Sigmoid colon (tissue), 4 donors: ENCODE measurements around the gene PZP.

Source experiments
- EP300 ChIP-seq, 4 donors: sonication (generic); formaldehyde crosslinking; IDR thresholded peaks; one replicate each; pipeline ENCODE4 v1.6.1; 2017; ENCODE audit warnings: antibody characterized with exemption in 4 of 4
- POLR2A ChIP-seq, 2 donors: fragments of 450-650 bp; IDR thresholded peaks; one replicate each; pipeline ENCODE4 v1.6.1; 2016; ENCODE audit warnings: antibody characterized with exemption in 2 of 2, mild to moderate bottlenecking in 2 of 2, moderate library complexity in 2 of 2
- POLR2AphosphoS5 ChIP-seq, 4 donors: sonication (generic); formaldehyde crosslinking; IDR thresholded peaks; one replicate each; pipeline ENCODE4 v1.6.1; 2017; ENCODE audit warnings: antibody characterized with exemption in 4 of 4
- TF ChIP-seq, protein P1 (sequence below), 4 experiments: fragments of 450-650 bp in 3 of 4; fragments of 200-600 bp in 1 of 4; IDR thresholded peaks; one replicate each; pipeline ENCODE4 v1.5.1; 2016 to 2019; ENCODE audit warnings: antibody characterized with exemption in 4 of 4, mild to moderate bottlenecking in 3 of 4, moderate library complexity in 2 of 4

- TF ChIP-seq, protein P1, sequence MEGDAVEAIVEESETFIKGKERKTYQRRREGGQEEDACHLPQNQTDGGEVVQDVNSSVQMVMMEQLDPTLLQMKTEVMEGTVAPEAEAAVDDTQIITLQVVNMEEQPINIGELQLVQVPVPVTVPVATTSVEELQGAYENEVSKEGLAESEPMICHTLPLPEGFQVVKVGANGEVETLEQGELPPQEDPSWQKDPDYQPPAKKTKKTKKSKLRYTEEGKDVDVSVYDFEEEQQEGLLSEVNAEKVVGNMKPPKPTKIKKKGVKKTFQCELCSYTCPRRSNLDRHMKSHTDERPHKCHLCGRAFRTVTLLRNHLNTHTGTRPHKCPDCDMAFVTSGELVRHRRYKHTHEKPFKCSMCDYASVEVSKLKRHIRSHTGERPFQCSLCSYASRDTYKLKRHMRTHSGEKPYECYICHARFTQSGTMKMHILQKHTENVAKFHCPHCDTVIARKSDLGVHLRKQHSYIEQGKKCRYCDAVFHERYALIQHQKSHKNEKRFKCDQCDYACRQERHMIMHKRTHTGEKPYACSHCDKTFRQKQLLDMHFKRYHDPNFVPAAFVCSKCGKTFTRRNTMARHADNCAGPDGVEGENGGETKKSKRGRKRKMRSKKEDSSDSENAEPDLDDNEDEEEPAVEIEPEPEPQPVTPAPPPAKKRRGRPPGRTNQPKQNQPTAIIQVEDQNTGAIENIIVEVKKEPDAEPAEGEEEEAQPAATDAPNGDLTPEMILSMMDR (IDR thresholded peaks at IDR 0.05): no peak
- TF ChIP-seq POLR2A (IDR thresholded peaks at IDR 0.05): no peak
- TF ChIP-seq EP300 (IDR thresholded peaks at IDR 0.05): peak in 1 of 4 donors; percentile 59
- TF ChIP-seq POLR2AphosphoS5 (IDR thresholded peaks at IDR 0.05): peak; percentile 51 to 86 (median 70)
Observed at GRCh38 chr12:9115731-9116559, 92.2 kb downstream of the PZP start, which contains the start of gene A2M.
